K562 (cell line): ENCODE data around the gene BCAN. TPM values are rescaled to one million over a fixed set of nuclear protein-coding genes. Genes with fewer than 3 reads are reported as not detected.

Experiments
- AFF4 ChIP-seq: sonication (generic); formaldehyde crosslinking; IDR thresholded peaks from 2 replicates; pipeline ENCODE4 v1.8.0; 2023; ENCODE audit warnings: mild to moderate bottlenecking, missing genetic modification reagents
- CEBPB ChIP-seq: fragments of 450-650 bp; IDR thresholded peaks from 2 replicates; pipeline ENCODE4 v1.6.1; 2016; ENCODE audit warnings: missing genetic modification characterization, missing compliant biosample characterization
- COPS2 ChIP-seq: fragments of 450-650 bp; conservative IDR thresholded peaks from 2 replicates; pipeline ENCODE4 v1.6.1; 2016; ENCODE audit warnings: mild to moderate bottlenecking, moderate library complexity
- ESRRB ChIP-seq: fragments of 250-450 bp; sonication (Bioruptor Pico); IDR thresholded peaks from 2 replicates; pipeline ENCODE4 v1.5.0; 2020; ENCODE audit warnings: mild to moderate bottlenecking, moderate library complexity, borderline replicate concordance
- KDM1A ChIP-seq, 2 experiments: fragments of 450-650 bp; IDR thresholded peaks; 2 replicates each; pipeline ENCODE4 v1.6.1; 2016; ENCODE audit warnings: mild to moderate bottlenecking in 2 of 2
- LARP7 ChIP-seq: fragments of 450-650 bp; IDR thresholded peaks from 2 replicates; pipeline ENCODE4 v1.6.1; 2016
- MAFG ChIP-seq: fragments of 450-650 bp; conservative IDR thresholded peaks from 2 replicates; pipeline ENCODE4 v1.6.1; 2016; ENCODE audit warnings: missing genetic modification characterization, missing compliant biosample characterization
- MTF1 ChIP-seq: fragments of 250-450 bp; sonication (Bioruptor Pico); IDR thresholded peaks from 2 replicates; pipeline ENCODE4 v1.9.0; 2021; ENCODE audit warnings: moderate library complexity, mild to moderate bottlenecking, inconsistent platforms, borderline replicate concordance
- MXI1 ChIP-seq: IDR thresholded peaks from 2 replicates; pipeline ENCODE4 v1.6.1; 2011; ENCODE audit warnings: low read depth, mild to moderate bottlenecking, improper control_type of control experiment, low read length
- NCOA1 ChIP-seq: fragments of 450-650 bp; IDR thresholded peaks from 2 replicates; pipeline ENCODE4 v1.6.1; 2016; ENCODE audit warnings: low read depth
- NR2C2 ChIP-seq, 2 experiments: fragments of 200-800 bp in 1 of 2; sonication (Bioruptor generic) in 1 of 2; sonication (generic) in 1 of 2; formaldehyde crosslinking in 1 of 2; IDR thresholded peaks; 2 replicates each; pipeline versions ENCODE4 v1.6.1 to v1.8.0; 2016 to 2022; ENCODE audit warnings: mild to moderate bottlenecking in 1 of 2, missing compliant biosample characterization in 1 of 2, missing genetic modification characterization in 1 of 2, missing genetic modification reagents in 1 of 2
- RFX1 ChIP-seq: fragments of 450-650 bp; IDR thresholded peaks from 2 replicates; pipeline ENCODE4 v1.6.1; 2016; ENCODE audit warnings: mild to moderate bottlenecking, moderate library complexity
- TCF7 ChIP-seq: sonication (generic); IDR thresholded peaks from 2 replicates; pipeline ENCODE4 v1.6.1; 2016; ENCODE audit warnings: antibody characterized with exemption, borderline replicate concordance
- U2AF1 ChIP-seq: fragments of 200-400 bp; formaldehyde crosslinking; optimal IDR thresholded peaks from 2 replicates; pipeline ENCODE3; 2017; ENCODE audit warnings: mild to moderate bottlenecking, low read depth, low read length, moderate library complexity
- ZBTB17 ChIP-seq: fragments of 450-650 bp; formaldehyde crosslinking; IDR thresholded peaks from 2 replicates; pipeline ENCODE4 v1.4.0; 2020; ENCODE audit warnings: mild to moderate bottlenecking
- ZNF24 ChIP-seq: fragments of 450-650 bp; IDR thresholded peaks from 2 replicates; pipeline ENCODE4 v1.6.1; 2016
- ZNF316 ChIP-seq: fragments of 450-650 bp; IDR thresholded peaks from 2 replicates; pipeline ENCODE4 v1.6.1; 2016
- ZNF584 ChIP-seq: fragments of 200-800 bp; sonication (Bioruptor generic); IDR thresholded peaks from 2 replicates; pipeline ENCODE4 v1.6.1; 2016; ENCODE audit warnings: low read depth, mild to moderate bottlenecking, missing genetic modification characterization, missing compliant biosample characterization
- ZNF780A ChIP-seq: fragments of 250-450 bp; sonication (Bioruptor Pico); IDR thresholded peaks from 2 replicates; pipeline ENCODE4 v1.5.0; 2021; ENCODE audit warnings: mild to moderate bottlenecking
- ZNF785 ChIP-seq: fragments of 250-450 bp; sonication (Bioruptor Pico); IDR thresholded peaks from 2 replicates; pipeline ENCODE4 v1.4.0; 2020; ENCODE audit warnings: mild to moderate bottlenecking
- polyA plus RNA-seq, 8 experiments: library from polyadenylated mRNA; depleted of rRNA in 4 of 8; stranded (reverse) in 5 of 8; unstranded in 3 of 8; fragments of >200 nt; fragmentation: Nextera tagmentation in 2 of 8; fragmentation: Illumina TruSeq in 1 of 8; extraction: Ambion mirVana in 2 of 8; extraction: Trizol in 1 of 8; gene quantifications; 2 replicates each; pipeline versions ENCODE4 v1.2.1 to v1.2.3, GENCODE V29; 2011 to 2014; ENCODE audit warnings: inconsistent platforms in 1 of 8, missing spikeins in 1 of 8
- total RNA-seq, 7 experiments: library from RNA; depleted of rRNA in 6 of 7; stranded (reverse); fragments of >200 nt in 6 of 7; fragmentation: Illumina TruSeq in 2 of 7; extraction: Trizol in 2 of 7; gene quantifications; 2 replicates each; pipeline versions ENCODE4 v1.2.1 to v1.2.3, GENCODE V29; 2011 to 2021; ENCODE audit warnings: low replicate concordance in 1 of 7
- TF ChIP-seq, protein P1 (sequence below), 2 experiments: IDR thresholded peaks in 1 of 2; conservative IDR thresholded peaks in 1 of 2; 2 replicates each; pipeline ENCODE4 v1.6.1; 2016; ENCODE audit warnings: low read depth in 2 of 2, mild to moderate bottlenecking in 1 of 2, missing compliant biosample characterization in 1 of 2, missing genetic modification characterization in 1 of 2, moderate library complexity in 1 of 2
- TF ChIP-seq, protein P2 (sequence below): sonication (generic); formaldehyde crosslinking; IDR thresholded peaks from 2 replicates; pipeline ENCODE4 v1.8.1; 2022; ENCODE audit warnings: missing genetic modification reagents

The BCAN gene
- total and polyA plus RNA-seq, 9 of the 15 experiments (the other 6 are each of a cell fraction or from before 2014, with no cell fraction given), result 0.04 to 0.33 (median 0.14) TPM; not detected in 5

DNA sequence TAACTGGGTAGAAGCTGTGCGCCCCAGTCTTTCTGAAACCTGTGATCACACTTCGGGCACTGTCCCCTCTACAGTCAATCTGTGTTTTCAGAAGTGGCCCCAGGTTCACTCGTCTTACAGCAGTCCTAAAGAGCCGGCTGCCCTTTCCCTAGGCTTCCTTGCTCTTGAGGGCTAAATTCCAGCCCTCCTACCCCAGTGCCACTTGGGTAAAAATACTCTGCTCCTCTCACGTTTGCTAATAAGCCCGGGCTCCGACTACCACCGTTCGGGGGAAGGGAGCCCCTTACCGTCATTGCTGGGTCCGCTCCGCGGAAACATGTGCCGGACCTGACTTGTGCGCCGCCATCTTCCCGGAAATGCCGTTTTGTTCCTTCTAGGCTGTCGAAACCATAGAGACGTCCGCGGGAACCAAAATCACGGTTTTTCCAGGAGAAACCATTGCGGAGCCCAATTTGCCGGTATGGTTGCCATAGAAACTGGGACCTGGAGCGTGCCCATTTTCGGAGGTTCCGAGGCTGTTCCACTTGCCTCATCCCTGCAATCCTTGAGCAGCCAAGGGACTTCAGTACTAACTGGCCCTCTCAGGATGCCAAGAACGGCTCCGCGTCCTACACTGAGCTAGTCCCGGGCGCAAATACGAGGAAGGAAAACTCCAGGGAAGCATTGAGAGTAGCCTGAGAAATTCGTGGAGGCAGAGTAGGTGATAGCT, 40.6 kb upstream of the BCAN start, which contains the start of gene GPATCH4 (continued):
- TF ChIP-seq AFF4 (CRISPR knock-in tag) (no peak), MTF1 (CRISPR knock-in tag) (no peak), U2AF1 (no peak), MAFG (no peak), LARP7 (no peak), RFX1 (peak; percentile 93), NR2C2 (CRISPR knock-in tag; IDR thresholded peaks at IDR 0.05) (no peak), NR2C2 (tag; IDR thresholded peaks at IDR 0.05) (peak; percentile 57; the same call in 1 of the 2 replicates), ZNF785 (no peak), ZNF24 (no peak), ZNF316 (no peak), ZNF780A (no peak), ZBTB17 (CRISPR knock-in tag) (no peak), TCF7 (no peak), MXI1 (peak; percentile 98), ESRRB (no peak), CEBPB (tag) (no peak), COPS2 (no peak), NCOA1 (no peak), KDM1A (IDR thresholded peaks at IDR 0.05) (peak; percentile 60 to 77; a peak in 3 of 4 replicates), ZNF584 (no peak)
- TF ChIP-seq, protein P1, sequence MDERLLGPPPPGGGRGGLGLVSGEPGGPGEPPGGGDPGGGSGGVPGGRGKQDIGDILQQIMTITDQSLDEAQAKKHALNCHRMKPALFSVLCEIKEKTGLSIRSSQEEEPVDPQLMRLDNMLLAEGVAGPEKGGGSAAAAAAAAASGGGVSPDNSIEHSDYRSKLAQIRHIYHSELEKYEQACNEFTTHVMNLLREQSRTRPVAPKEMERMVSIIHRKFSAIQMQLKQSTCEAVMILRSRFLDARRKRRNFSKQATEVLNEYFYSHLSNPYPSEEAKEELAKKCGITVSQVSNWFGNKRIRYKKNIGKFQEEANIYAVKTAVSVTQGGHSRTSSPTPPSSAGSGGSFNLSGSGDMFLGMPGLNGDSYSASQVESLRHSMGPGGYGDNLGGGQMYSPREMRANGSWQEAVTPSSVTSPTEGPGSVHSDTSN (CRISPR knock-in tag; IDR thresholded peaks at IDR 0.05; ENCODE audit: low read depth), result no peak
- TF ChIP-seq, protein P1 (tag; conservative IDR thresholded peaks at IDR 0.05; ENCODE audit: low read depth), result no peak
- TF ChIP-seq, protein P2, sequence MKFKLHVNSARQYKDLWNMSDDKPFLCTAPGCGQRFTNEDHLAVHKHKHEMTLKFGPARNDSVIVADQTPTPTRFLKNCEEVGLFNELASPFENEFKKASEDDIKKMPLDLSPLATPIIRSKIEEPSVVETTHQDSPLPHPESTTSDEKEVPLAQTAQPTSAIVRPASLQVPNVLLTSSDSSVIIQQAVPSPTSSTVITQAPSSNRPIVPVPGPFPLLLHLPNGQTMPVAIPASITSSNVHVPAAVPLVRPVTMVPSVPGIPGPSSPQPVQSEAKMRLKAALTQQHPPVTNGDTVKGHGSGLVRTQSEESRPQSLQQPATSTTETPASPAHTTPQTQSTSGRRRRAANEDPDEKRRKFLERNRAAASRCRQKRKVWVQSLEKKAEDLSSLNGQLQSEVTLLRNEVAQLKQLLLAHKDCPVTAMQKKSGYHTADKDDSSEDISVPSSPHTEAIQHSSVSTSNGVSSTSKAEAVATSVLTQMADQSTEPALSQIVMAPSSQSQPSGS (CRISPR knock-in tag), result no peak
